GM12874 (cell line): ENCODE results near the gene GABRD.

Source experiments
- TF ChIP-seq, protein P1 (sequence below): IDR thresholded peaks from 2 replicates; pipeline ENCODE4 v1.5.1; 2011; ENCODE audit warnings: low read depth, mild to moderate bottlenecking, control low read depth, low read length, moderate library complexity; ENCODE audit not compliant: insufficient read depth

GABRD gene

GRCh38 chr1:2041305-2041704, 22.2 kb downstream of the GABRD start:
- TF ChIP-seq, protein P1, sequence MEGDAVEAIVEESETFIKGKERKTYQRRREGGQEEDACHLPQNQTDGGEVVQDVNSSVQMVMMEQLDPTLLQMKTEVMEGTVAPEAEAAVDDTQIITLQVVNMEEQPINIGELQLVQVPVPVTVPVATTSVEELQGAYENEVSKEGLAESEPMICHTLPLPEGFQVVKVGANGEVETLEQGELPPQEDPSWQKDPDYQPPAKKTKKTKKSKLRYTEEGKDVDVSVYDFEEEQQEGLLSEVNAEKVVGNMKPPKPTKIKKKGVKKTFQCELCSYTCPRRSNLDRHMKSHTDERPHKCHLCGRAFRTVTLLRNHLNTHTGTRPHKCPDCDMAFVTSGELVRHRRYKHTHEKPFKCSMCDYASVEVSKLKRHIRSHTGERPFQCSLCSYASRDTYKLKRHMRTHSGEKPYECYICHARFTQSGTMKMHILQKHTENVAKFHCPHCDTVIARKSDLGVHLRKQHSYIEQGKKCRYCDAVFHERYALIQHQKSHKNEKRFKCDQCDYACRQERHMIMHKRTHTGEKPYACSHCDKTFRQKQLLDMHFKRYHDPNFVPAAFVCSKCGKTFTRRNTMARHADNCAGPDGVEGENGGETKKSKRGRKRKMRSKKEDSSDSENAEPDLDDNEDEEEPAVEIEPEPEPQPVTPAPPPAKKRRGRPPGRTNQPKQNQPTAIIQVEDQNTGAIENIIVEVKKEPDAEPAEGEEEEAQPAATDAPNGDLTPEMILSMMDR, result no peak

DNA sequence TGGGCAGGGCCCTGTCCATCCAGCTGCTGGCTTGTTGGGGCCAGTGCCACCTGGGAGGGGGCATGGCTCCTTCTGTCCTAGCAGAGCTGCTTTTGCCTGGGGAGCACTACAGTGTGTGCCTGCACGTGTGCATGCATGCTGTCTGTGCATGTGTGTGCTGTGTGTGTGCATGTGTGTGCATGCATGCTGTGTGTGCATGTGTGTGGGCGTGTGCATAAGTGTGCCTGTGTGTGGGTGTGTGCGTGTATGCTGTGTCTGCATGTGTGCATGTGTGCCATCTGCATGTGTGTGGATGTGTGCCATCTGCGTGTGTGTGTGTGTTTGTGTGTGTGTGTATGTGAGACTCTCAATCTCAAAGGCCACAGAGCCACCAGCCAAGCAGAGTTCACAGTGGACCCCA, 22.7 kb downstream of the GABRD start:
- TF ChIP-seq, protein P1, result no peak

DNA sequence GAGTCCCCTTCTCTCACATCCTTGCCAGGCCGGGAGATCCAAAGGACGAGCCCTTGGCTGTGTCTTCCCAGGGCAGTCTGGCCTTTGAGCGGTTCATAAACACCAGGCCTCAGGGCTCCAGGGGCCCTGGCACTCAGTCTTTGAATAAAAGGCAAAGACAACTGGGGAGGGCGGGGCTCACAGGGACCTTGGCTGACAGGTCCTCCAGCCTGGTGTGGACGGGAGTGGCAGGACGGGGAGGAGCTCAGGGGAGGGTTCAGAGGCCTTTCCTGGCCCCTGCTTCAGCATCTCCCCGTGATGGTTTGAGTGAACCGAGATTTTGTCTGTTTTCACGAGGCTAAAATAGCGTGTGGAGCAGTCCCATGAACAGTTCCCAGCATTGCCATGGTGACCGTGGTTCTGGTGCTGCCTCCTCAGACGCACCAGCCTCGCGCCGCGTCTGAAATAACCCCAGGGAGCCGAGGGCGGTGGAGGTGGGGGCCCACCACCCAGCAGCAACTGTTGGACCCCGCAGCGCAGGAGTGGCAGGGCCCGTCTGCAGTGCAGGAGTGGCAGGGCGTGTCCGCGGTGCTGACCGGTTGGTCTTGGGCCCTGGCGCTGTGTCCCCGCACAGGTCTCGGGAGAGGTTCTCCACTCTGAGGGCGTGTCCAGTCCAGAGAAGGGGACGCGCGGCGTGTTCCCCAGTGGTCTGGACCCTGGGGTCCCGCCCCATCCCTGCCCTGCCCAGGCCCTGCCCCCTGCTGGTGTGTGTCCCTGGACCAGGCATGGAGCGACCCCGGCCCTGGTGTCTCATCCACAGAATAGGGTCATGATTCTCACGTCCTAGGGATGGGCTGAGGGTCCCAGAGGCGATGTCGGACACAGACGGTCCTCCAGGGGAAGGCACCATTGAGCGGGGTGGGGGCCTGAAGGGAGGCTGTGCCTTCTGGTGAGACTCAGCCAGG, 24.0 kb downstream of the GABRD start:
- TF ChIP-seq, protein P1, result no peak

- TF ChIP-seq, protein P1, result no peak
These were observed 24.7 kb downstream of the GABRD start for GRCh38 chr1:2043886-2044285.

GRCh38 chr1:2044510-2045319, 25.6 kb downstream of the GABRD start:
- TF ChIP-seq, protein P1, result peak; percentile 81

DNA sequence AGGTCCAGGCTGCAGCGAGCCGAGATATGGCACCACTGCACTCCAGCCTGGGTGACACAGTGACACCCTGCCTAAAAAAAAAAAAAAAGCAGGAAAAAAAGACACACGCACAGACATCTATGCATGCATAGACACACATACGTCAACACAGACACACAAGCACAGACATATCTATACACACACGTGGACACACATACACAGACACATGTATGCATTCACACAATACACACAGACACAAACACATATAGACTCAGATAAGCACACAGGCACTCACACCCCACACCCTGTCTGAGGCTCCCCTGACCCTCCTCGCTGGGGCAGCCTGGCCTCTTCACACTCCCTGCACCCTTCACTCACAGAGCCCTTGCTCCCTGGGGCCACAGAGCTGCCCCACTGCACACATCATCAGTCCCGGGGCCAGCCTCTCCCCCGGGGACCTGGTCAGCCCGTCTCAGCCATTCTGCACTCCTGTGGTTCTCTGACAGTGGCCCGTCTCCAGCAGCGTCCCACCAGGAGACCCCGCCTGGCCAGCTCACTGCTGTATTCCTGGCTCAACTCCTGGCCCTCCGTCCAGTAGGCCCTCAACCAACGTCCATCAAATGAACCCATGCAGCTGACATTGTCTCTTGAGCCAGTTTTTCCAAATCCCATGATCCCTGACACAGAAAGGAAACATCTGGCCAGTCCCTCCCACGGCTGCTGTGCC, 26.5 kb downstream of the GABRD start:
- TF ChIP-seq, protein P1, result no peak
